HG03432 (cell line): ENCODE results near the gene ATXN1.

ENCODE experiments used
- ATAC-seq: cut with Tn5 transposase; IDR thresholded peaks from one replicate; pipeline ENCODE4 v1.9.1; 2021; ENCODE audit warnings: mild to moderate bottlenecking, moderate library complexity; ENCODE audit not compliant: unreplicated experiment

Gene ATXN1

GRCh38 chr6:16432075-16433032, 328.9 kb downstream of the ATXN1 start:
- peak; percentile 78 for ATAC-seq

GRCh38 chr6:16431106-16431505, 330.2 kb downstream of the ATXN1 start:
- no peak for ATAC-seq

- no peak for ATAC-seq
These were observed 330.7 kb downstream of the ATXN1 start for GRCh38 chr6:16430391-16431089.

- ATAC-seq, result no peak
These were observed 331.6 kb downstream of the ATXN1 start for GRCh38 chr6:16429669-16430068.

- ATAC-seq, result no peak
These were observed 334.1 kb downstream of the ATXN1 start for GRCh38 chr6:16427124-16427523.

GRCh38 chr6:16425881-16426615, 335.2 kb downstream of the ATXN1 start:
- no peak for ATAC-seq

GRCh38 chr6:16421462-16421960, 339.7 kb downstream of the ATXN1 start:
- peak; percentile 19 for ATAC-seq

- ATAC-seq, result peak; percentile 77
These were observed 340.4 kb downstream of the ATXN1 start for GRCh38 chr6:16420715-16421461.

- ATAC-seq, result peak; percentile 15
These were observed 340.9 kb downstream of the ATXN1 start for GRCh38 chr6:16420337-16420714.

- ATAC-seq, result peak; percentile 62
These were observed 341.5 kb downstream of the ATXN1 start for GRCh38 chr6:16419636-16420336.

- ATAC-seq, result no peak
These were observed 343.1 kb downstream of the ATXN1 start for GRCh38 chr6:16418151-16418550.

GRCh38 chr6:16415677-16416076, 345.6 kb downstream of the ATXN1 start:
- no peak for ATAC-seq

GRCh38 chr6:16414205-16414604, 347.1 kb downstream of the ATXN1 start:
- peak; percentile 68 for ATAC-seq

- peak; percentile 53 for ATAC-seq
These were observed 347.9 kb downstream of the ATXN1 start for GRCh38 chr6:16413399-16413798.

- peak; percentile 12 for ATAC-seq
These were observed 348.3 kb downstream of the ATXN1 start for GRCh38 chr6:16412982-16413381.

GRCh38 chr6:16412171-16412570, 349.1 kb downstream of the ATXN1 start:
- no peak for ATAC-seq

- ATAC-seq, result peak; percentile 35
These were observed 351.5 kb downstream of the ATXN1 start for GRCh38 chr6:16409531-16410441.

GRCh38 chr6:16408766-16409165, 352.5 kb downstream of the ATXN1 start:
- ATAC-seq, result no peak

GRCh38 chr6:16406966-16407365, 354.3 kb downstream of the ATXN1 start:
- ATAC-seq, result no peak
